Liver (tissue), 3 donors: ENCODE results near the gene DNALI1.

ENCODE experiments used
- GABPA ChIP-seq, 2 donors: IDR thresholded peaks in 1 of 2; conservative IDR thresholded peaks in 1 of 2; 2 replicates each; pipeline ENCODE4 v1.6.1; 2016; ENCODE audit warnings: antibody characterized with exemption in 2 of 2, mild to moderate bottlenecking in 1 of 2, moderate library complexity in 1 of 2
- RAD21 ChIP-seq, 2 donors: IDR thresholded peaks; 2 replicates each; pipeline ENCODE4 v1.6.1; 2016; ENCODE audit warnings: antibody characterized with exemption in 2 of 2, mild to moderate bottlenecking in 2 of 2
- RXRA ChIP-seq, 2 donors: IDR thresholded peaks; 2 replicates each; pipeline ENCODE4 v1.6.1; 2017 to 2018; ENCODE audit warnings: antibody characterized with exemption in 2 of 2, mild to moderate bottlenecking in 1 of 2
- SP1 ChIP-seq: IDR thresholded peaks from 2 replicates; pipeline ENCODE4 v1.6.1; 2018; ENCODE audit warnings: antibody characterized with exemption, mild to moderate bottlenecking
- TAF1 ChIP-seq: conservative IDR thresholded peaks from 2 replicates; pipeline ENCODE4 v1.6.1; 2016; ENCODE audit warnings: antibody characterized with exemption, mild to moderate bottlenecking
- TF ChIP-seq, protein P1 (sequence below): fragments of 150-350 bp; IDR thresholded peaks from 2 replicates; pipeline ENCODE4 v1.5.1; 2017; ENCODE audit warnings: improper control_type of control experiment, low read depth, low read length; ENCODE audit not compliant: missing input control
- donor health status: healthy.
- donor health status: healthy.

DNA sequence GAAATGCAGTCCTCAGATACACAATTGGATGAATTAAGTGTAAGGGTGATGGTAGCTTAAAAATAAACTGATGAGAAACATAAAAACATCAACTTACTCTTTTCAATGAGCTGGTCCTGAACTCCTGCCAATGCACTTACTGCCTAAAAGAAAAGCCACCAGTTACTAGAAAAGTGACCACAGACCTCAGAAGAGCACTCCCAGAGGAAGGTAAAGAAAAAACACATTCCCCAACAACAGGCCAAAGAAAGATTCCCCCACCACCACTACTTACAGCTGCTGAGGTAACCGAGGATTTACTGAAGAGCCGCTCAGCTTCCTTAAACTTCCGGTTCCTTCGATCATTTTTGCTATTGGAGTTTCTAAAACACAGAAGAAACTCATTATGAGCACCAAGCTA lies 47.6 kb upstream of the DNALI1 start:
- TF ChIP-seq, protein P1, sequence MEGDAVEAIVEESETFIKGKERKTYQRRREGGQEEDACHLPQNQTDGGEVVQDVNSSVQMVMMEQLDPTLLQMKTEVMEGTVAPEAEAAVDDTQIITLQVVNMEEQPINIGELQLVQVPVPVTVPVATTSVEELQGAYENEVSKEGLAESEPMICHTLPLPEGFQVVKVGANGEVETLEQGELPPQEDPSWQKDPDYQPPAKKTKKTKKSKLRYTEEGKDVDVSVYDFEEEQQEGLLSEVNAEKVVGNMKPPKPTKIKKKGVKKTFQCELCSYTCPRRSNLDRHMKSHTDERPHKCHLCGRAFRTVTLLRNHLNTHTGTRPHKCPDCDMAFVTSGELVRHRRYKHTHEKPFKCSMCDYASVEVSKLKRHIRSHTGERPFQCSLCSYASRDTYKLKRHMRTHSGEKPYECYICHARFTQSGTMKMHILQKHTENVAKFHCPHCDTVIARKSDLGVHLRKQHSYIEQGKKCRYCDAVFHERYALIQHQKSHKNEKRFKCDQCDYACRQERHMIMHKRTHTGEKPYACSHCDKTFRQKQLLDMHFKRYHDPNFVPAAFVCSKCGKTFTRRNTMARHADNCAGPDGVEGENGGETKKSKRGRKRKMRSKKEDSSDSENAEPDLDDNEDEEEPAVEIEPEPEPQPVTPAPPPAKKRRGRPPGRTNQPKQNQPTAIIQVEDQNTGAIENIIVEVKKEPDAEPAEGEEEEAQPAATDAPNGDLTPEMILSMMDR, result no peak
- TF ChIP-seq GABPA (IDR thresholded peaks at IDR 0.05 in 1 of 2, conservative IDR thresholded peaks at IDR 0.05 in 1 of 2), result no peak
- no peak for TF ChIP-seq SP1
- TF ChIP-seq TAF1, result no peak
- TF ChIP-seq RAD21 (IDR thresholded peaks at IDR 0.05), result no peak
- TF ChIP-seq RXRA (IDR thresholded peaks at IDR 0.05), result no peak
